Ramos (cell line): ENCODE results near the gene C2CD3.

Experiments used
- in situ Hi-C: fragments of 300-500 bp; cut with MboI; formaldehyde crosslinking; loops from one replicate; pipeline ENCODE4 v1.14.3; 2022; ENCODE audit warnings: low sequenced_read_pairs; ENCODE audit not compliant: unreplicated experiment

Gene C2CD3

DNA sequence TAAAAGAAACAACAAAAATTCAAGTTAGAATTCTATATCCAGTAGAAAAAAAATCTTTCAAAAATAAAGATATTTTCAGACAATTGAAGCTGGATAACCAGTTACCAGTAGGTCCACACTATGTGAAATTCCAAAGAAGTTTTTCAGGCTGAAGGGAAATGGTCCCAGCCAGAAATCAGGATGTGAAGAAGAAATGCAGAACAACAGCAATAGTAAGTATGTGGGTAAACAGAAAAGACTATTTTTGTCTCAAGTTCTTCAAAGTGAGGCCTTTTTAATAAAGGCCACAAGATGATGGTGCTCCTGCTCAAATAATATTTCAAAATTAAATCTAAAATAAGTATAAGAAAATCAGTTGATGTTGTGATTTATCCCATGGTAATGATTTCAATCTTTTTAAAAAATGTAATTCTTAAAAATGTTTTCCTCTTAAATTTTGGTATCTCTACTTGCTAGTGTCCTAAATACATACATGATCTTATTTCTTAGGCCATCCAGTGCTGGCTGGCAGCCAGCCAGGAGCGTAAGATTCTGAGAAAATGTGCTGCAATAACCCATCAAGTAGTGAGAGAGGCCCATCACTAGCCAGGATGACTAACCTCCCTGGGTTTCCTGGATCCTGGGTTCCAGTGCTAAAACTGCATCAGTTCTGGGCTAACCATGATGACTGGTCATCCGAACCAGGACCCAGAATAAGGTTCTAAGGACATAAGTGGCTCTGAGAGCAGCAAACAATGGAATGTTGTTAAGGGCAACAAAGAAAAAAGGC is 146.4 kb downstream of the C2CD3 start:
- in situ Hi-C loops = no loop called here

DNA sequence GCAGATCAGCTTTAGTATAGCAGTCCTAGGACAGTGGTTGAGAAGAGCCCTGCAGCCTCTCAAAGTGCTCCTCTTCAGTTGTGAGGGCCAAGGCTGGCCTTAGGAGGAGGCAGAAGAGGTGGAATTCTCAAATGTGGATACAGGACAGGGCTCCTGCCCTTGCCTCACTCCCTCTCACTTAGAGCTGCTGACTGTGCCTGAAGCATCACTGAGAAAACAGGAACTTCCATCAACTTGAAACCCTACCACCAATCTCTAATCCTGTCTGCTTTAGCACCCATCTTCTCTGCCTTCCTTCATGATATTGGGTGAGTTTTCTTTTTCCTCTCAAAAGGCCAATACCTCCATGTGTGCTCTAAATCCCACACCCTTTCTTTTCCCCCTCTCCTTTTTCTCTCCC is 147.5 kb downstream of the C2CD3 start:
- in situ Hi-C loops = no loop called here

GRCh38 chr11:74022546-74022945 is 148.3 kb downstream of the C2CD3 start:
- in situ Hi-C loops = no loop called here

DNA sequence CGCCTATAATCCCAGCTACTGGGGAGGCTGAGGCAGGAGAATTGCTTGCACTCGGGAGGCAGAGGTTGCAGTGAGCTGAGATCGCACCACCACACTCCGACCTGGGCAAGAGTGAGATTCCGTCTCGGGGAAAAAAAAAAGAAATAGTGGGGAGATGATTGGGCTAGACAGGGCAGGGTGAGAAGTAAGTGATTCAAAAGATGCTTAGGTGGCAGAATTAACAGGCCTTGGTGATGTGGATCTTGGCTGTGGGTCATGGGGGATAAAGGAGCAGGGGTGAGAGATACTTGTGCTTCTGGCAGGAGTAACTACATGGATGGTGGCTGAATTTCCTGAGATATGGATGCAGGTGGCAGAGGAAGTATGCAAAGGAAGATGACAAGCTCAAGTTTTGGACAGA is 148.8 kb downstream of the C2CD3 start:
- in situ Hi-C loops = no loop called here

DNA sequence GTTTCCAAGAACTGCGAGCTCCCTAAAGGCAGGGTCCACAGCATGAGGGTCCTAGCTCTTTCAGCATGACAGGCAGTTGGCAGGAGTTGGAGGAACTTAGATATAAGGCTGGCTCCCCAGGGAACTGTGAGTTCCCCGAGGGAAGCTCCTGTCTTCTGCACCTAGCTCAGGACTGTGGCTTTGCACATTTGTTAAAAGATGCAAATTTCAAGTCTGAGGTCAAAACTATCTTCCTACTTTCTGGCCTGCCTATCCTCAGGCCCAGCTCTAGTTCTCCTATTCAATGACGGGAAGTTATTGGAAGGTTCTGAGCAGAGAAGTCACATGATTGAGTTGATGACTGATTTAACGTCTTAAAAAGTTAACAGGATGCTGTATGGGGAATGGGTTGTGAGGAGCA is 150.3 kb downstream of the C2CD3 start:
- in situ Hi-C loops = no loop called here

- in situ Hi-C loops = no loop called here
Measured at GRCh38 chr11:74019860-74020259, 150.9 kb downstream of the C2CD3 start.

DNA sequence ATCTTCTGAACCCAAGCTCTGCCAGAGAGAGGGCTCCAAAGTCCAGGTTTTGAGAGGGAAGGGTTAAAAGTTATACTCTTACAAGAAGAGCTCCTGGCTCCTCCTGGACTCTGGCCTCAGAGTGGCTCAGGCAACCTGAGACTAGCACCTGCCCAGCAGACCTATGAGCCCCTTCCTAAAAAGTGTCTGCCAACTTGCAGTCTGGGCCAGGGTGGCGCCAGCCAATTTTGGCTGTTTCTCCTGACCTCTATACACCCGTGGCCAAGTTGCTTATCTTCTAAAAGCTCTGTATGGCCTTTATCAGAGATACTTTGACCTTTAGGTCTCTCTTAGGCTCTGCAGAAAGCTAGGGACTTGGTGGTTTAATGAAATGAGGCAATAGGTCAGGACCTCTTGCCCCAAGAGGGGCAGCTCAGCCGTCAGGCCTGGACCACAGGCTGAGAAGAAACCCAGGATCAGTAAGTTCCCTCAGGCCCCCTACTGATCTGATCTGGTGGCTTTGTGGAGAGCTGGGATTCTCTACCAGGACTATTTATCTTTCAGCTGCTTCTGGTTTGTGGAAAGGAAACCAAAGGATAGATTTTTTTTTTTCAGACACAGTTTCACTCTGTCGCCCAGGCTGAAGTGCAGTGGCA is 151.6 kb downstream of the C2CD3 start:
- in situ Hi-C loops = no loop called here

DNA sequence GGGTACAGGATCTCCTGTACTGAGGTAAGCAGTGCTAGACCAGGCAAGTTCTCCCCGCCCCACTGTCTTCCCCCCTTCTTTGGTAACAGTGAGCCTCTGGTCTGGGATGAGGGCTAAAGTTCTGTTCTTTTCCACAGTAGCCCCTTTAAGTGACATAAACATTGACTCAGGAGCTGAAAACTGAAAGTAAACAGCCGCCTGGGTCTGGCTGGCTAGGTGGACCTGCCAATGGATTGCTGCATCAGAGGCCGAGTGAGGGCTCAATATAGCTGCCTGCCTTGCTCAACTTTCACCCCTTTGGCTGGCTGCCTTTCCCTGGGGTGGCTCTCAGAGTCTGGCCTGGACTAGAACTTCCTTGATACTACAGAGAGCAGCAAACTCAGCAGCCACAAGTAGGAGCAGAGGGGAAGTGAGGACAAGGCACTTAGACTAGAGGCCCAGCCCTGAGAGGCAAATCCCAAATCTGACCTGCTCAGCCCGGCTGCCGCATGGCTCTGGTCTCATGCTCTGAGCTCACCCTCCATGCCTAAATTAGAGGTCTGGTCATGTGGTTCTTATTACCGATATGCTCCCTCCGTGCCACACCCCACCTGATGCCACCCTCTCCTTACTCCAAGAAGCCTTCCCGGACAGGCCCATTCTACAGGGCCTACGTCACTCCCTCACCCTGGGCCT is 152.3 kb downstream of the C2CD3 start:
- in situ Hi-C loops = no loop called here

DNA sequence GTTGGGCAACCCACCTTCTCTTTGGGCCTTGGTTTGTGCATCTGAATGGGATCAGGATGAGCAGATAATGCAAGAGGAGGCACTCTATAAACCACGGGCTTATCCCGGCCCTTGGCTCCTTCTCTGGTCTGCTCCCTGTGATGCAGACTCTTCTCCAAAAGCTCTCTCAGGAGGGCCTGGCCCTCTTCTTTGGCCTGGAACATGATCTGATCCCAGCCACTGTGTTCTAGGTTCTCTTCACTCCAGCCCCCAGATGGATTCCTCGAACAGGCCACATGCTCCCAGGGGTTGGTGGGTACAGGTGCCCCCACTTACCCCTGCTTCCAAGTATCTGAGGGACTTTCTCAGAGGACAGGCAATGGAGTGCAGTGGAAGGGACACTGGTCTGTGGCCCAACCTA is 153.2 kb downstream of the C2CD3 start:
- in situ Hi-C loops = no loop called here

DNA sequence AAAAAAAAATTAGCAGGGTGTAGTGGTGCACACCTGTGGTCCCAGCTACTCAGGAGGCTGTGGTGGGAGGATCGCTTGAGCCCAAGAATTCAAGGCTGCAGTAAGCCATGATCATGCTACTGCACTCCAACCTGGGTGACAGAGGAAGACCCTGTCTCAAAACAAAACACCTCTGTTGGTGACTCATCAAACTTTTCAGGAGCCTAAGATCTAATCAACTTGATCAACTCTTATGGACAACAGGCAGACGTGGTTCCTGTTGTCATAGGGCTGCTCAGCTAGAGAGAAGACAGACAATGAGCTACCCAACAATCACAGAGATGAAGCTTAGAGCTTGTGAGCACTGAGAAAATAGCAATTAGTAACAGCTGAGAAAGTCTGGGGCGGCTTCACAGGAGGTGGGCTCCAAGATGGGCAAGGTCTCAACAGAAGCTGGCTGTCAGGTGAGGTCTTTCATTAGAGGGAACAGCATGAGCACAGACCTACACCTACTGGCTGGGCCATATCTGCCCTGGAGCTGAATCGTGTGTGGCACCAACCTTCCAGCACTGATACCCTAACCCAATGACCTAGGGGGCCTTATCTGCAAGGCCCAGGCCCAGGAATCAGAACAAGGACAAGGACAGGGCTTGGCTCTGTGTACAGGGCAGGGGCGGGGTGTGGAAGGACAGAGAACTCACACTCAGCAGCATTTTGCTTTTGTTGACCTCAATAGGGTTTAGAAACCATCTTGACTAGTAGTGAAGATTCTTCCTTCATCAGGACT is 154.7 kb downstream of the C2CD3 start:
- in situ Hi-C loops = no loop called here

- in situ Hi-C loops = no loop called here
Measured at GRCh38 chr11:74014880-74015279, 155.9 kb downstream of the C2CD3 start.

DNA sequence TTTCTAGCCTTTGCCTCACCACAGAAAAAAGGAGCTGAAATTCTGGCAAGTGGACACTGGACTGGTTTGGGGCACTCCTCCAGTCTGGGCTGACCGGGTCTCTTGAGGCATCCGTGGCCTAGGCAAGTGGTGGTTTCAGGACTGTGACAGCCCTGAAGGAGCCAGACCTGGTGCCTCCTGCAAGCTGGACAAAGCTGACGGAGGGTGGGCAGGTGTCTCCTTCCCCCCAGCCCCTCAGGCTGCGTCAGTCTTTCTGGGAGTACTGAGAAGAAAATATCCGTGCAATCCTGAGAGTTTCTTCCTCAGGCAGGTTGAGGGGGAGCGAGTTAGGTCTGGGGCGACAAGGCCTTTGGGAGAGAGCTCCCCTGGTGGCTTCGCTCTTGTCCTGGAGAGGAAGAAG is 157.7 kb downstream of the C2CD3 start:
- in situ Hi-C loops = no loop called here

DNA sequence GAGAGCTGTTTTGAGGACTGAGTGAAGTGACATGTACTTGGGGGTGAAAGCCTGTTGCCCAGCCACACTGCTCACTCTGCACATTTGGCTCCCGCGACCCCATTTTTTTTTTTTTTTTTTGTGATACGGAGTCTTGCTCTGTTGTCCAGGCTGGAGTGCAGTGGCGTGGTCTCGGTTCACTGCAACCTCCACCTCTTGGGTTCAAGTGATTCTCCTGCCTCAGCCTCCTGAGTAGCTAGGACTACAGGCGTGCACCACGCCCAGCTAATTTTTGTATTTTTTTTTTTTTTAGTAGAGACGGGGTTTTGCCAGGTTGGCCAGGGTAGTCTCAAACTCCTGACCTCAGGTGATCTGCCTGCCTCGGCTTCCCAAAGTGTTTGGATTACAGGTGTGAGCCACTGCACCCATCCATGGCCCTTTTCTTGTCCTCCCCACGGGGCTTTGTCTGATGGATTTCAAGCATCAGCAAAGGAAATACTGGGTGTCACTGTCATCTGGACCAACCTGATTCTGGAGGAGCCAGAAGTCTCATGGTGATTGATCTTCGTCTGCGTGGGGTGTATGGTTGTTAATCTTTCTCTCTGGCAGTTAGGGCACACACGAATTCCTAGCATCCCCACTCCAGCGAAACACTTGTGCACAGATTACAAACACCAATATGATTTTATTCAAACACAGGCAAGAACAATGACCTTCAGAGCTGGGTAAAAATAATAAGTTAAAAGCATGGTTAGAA is 158.6 kb downstream of the C2CD3 start:
- in situ Hi-C loops = no loop called here

DNA sequence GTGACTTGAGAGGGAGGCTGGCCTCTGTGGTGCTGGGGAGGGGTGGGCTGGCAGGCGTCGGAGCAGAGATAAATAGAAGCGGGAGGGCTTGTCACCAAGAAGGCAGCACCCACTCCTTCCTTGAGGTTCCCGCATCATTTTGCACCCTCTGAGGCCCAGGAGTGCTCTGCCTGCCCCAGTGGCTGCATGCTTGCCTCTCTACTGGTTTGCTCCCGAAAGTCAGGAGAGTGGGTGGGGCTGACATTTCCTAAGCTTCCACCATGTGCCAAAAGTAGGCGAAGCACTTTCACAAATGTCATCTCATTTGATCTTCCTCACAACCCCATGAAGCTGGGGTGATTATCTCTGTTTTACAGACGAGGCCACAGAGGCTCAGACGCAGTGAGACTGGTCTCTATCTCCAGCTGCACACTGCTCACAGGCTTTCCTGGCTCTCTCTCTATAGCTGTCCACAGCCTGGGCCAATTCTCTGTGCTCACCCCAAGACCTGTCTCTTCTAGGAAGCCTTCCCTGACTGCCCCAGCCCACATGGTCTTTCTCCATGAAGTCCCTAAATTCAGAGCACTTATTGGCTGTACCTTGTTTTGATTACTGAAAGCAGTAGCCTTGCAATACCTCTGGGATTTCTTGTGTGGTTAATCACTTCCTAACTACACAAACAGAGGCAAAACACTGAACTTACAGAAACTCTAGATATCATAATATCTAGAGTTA is 159.3 kb downstream of the C2CD3 start:
- in situ Hi-C loops = no loop called here

DNA sequence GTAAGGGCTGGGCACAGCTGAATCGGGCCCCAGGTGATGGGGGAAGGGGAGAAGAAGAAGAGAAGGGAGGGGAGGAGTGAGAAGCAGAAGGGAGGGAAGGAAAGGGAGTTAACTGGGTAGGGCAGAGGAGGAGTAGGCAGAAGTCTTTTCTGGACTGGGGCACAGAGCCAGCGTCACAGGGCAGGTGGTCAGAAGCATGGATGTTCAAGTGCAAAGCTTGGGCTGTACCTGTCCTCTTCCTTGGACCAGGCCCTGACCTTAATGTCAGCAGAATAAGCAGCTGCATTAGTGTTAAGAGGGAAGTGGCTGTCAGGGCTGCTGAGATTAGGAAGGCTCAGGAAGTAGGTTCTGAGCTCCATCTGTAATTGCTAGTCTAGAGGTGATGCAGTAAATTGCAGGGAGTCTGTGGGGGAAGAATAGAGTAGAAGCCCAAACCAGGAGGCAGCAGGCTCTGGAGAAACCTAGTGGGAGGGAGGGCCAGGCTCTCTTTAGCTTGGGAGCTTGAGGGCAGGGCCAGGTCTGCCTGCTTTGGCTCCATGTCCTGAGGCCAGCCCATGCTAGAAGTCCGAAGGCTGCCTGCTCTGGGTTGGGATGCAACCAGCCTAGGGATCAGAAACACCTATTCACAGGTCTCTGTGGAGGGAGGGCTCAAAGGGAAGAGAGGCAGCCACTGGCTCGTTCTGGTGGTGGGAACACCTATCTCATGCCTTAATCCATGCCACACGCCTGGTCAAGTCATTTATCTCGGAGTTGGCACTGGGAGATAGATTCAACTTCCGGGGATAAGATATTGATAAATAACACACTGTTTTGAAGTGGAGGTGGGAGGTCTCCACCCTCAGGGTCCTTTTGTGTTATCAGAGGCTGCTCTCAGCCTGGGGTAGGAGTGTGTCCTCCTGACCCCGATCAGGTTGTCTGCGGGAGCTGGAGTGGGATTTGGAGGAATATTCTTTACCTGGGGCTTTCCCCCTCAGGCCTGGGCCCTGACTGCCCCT is 160.2 kb downstream of the C2CD3 start:
- in situ Hi-C loops = no loop called here

GRCh38 chr11:74009675-74010305 is 161.0 kb downstream of the C2CD3 start:
- in situ Hi-C loops = no loop called here

DNA sequence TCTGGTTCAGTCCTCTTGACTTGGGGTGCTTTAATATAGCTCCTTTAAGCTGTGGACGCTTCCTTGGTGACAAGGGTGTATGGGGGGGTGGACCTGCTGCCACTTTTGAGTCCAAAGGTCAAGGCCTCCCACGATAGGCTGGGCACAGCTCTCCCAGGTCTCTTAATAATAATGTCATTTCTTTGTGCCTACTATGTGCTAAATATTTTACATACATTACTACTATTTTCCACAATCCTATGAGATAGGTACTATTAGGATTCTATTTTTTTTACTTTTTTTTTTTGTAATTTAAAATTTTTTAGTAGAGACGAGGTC is 161.6 kb downstream of the C2CD3 start:
- in situ Hi-C loops = no loop called here
